HG02678 (cell line): ENCODE results near the gene TH.

Experiments
- ATAC-seq: cut with Tn5 transposase; IDR thresholded peaks from one replicate; pipeline ENCODE4 v1.9.1; 2021; ENCODE audit warnings: mild to moderate bottlenecking, moderate library complexity; ENCODE audit not compliant: unreplicated experiment

Gene TH

GRCh38 chr11:2171591-2172003 lies at the start of gene TH:
Gene TH, minus strand, starts transcription at chr11:2171815. Its CDS starts 29 bp downstream, at chr11:2171786.
- ATAC-seq, result no peak

GRCh38 chr11:2221024-2221423 lies 49.4 kb upstream of the TH start:
- no peak for ATAC-seq

GRCh38 chr11:2220173-2220771 lies 48.7 kb upstream of the TH start:
- ATAC-seq, result no peak

GRCh38 chr11:2219318-2220017 lies 47.9 kb upstream of the TH start:
- ATAC-seq, result no peak

GRCh38 chr11:2218031-2218633 lies 46.5 kb upstream of the TH start:
- ATAC-seq, result no peak

GRCh38 chr11:2217211-2218030 lies 45.8 kb upstream of the TH start:
- no peak for ATAC-seq

- no peak for ATAC-seq
These were observed 44.9 kb upstream of the TH start for GRCh38 chr11:2216400-2217064.

GRCh38 chr11:2215561-2216399 lies 44.2 kb upstream of the TH start:
- ATAC-seq, result no peak

GRCh38 chr11:2215230-2215560 lies 43.6 kb upstream of the TH start:
- ATAC-seq, result no peak

GRCh38 chr11:2214527-2215229 lies 43.1 kb upstream of the TH start:
- no peak for ATAC-seq

- ATAC-seq, result no peak
These were observed 42.4 kb upstream of the TH start for GRCh38 chr11:2213890-2214526.

- no peak for ATAC-seq
These were observed 41.8 kb upstream of the TH start for GRCh38 chr11:2213384-2213842.

- ATAC-seq, result no peak
These were observed 41.0 kb upstream of the TH start for GRCh38 chr11:2212411-2213251.

- no peak for ATAC-seq
These were observed 39.7 kb upstream of the TH start for GRCh38 chr11:2211113-2211971.

GRCh38 chr11:2210366-2211112 lies 38.9 kb upstream of the TH start:
- ATAC-seq, result no peak

- ATAC-seq, result no peak
These were observed 38.3 kb upstream of the TH start for GRCh38 chr11:2209900-2210321.
